ENCODE data around the gene PTCH1. TPM values are rescaled to one million over a fixed set of nuclear protein-coding genes. Genes with fewer than 3 reads are reported as not detected.
A peak's percentile ranks its signal among the peaks of the same experiment; 100 is the strongest.

The PTCH1 gene
- total and polyA plus RNA-seq, 2 donors: 2.5 to 3.4 TPM

DNA sequence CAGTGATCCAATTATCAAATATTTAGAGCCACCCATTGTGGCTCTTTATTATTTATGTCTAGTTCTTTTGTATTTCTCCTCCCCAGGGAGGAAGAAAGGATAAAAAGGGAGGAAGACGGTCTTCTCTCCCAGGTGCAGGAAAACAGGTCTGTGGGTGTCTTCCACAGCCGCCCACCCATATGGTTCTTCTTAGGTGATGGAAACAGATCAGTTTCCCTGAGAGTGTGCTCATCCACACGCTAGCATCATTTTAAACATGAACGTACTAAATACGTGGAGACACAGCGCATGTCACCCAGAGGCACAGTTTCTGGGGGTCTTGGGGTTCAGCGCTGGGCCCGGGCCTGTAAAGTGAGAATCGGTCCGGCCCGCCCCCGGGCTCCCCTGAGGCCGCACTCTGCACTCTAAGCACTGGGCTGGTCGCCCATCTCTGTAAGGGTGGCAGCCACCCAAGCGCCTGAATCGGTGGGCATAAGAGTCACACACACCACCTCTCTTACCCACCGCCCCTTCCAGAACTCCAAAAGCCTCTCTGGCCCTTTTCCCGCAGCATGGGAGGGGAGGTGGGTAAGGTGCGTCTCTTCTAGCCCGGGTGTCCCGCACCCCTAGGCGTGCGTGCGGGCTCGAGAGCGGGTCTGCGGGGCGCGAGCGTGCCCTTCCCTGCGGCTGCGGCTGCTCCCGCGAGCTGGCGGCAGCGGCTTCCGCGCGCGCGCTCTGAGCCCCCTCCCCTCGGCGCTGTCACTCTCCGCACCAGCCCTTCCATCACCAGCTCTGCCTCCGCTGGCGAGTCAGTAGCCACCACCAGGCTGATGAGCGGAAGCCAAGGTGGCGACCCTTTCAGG, 1.3 kb downstream of the PTCH1 start:
- peak in 1 of 9 donors; percentile 41 for DNase-seq (ENCODE audit: low read depth in 6 of 9, low spot score in 9 of 9)
- H3K36me3 ChIP-seq (ENCODE audit: control insufficient read depth in 2 of 2, insufficient read depth in 2 of 2, low read length in 1 of 2): no peaks in the 10 kb centered on the region
- peaks cover 82 to 95% of the 10 kb centered on the region in 2 donors for H3K27me3 ChIP-seq (ENCODE audit: control insufficient read depth in 2 of 2, insufficient read depth in 1 of 2, low read length in 1 of 2)
- peaks cover 10 to 29% of the 10 kb centered on the region in 2 donors for H3K4me1 ChIP-seq (ENCODE audit: control insufficient read depth in 2 of 2, insufficient read depth in 2 of 2, low read length in 2 of 2)
- peak overlapping the region in 1 of 2 donors; percentile 48 for H3K4me3 ChIP-seq (ENCODE audit: low read length in 2 of 2)
- WGBS: 7% methylated on average over 48 of the region's 48 CpGs
- no peak overlapping the region for H3K27ac ChIP-seq (ENCODE audit: low read depth in 1 of 2, low read length in 1 of 2)
- H3K9me3 ChIP-seq (ENCODE audit: control insufficient read depth in 2 of 2, insufficient read depth in 1 of 2, low read length in 1 of 2): peaks cover 1 to 12% of the 10 kb centered on the region in 2 donors

DNA sequence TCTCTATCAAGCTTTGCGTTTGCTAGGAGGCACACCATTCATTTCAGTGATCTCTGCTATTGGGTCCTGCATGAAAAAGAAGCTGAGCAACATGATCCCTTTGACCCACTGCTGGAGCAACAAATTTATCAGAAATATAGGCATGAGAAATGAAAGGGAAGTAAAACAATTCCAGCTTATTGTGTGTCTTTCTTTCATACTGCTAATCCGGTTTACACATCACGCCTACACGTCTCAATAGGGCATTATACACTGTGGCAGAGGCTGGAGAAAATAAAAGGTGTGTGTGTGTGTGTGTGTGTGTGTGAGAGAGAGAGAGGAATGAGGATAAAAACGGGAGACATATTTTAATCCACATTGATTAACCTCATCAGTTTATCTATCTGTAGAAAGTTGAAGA, 2.4 kb downstream of the PTCH1 start:
- peaks cover 12 to 39% of the 10 kb centered on the region in 2 donors for H3K4me1 ChIP-seq (ENCODE audit: control insufficient read depth in 2 of 2, insufficient read depth in 2 of 2, low read length in 2 of 2)
- H3K4me3 ChIP-seq (ENCODE audit: low read length in 2 of 2): no peak overlapping the region
- no peaks in the 10 kb centered on the region for H3K36me3 ChIP-seq (ENCODE audit: control insufficient read depth in 2 of 2, insufficient read depth in 2 of 2, low read length in 1 of 2)
- no peak overlapping the region for H3K27ac ChIP-seq (ENCODE audit: low read depth in 1 of 2, low read length in 1 of 2)
- 87% methylated on average over 5 of the region's 5 CpGs for WGBS
- peaks cover 1 to 12% of the 10 kb centered on the region in 2 donors for H3K9me3 ChIP-seq (ENCODE audit: control insufficient read depth in 2 of 2, insufficient read depth in 1 of 2, low read length in 1 of 2)
- peaks cover 93 to 96% of the 10 kb centered on the region in 2 donors for H3K27me3 ChIP-seq (ENCODE audit: control insufficient read depth in 2 of 2, insufficient read depth in 1 of 2, low read length in 1 of 2)
- no peak for DNase-seq (ENCODE audit: low read depth in 6 of 9, low spot score in 9 of 9)

DNA sequence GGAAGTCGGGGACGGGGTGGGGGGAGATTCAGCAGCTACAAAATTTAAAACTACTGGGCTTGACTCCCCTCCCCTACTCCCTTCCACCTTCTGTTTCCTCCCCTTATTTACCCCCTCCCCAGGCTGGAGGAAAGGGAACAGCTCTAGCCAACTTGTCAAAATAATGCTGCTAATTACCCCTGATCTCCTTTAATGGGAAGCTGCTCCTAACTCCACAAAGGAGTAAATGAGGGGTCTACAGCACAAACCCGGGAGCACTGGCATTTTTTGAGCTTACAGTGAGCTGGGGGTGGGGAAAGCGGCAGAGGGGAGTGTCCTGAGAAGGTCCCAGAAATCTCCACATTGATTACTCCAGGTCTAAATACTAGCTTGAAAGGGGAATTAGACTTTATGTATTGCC, 3.1 kb downstream of the PTCH1 start:
- Histone ChIP-seq H3K27me3 (ENCODE audit: control insufficient read depth in 2 of 2, insufficient read depth in 1 of 2, low read length in 1 of 2) (peaks cover 93 to 97% of the 10 kb centered on the region in 2 donors), H3K36me3 (ENCODE audit: control insufficient read depth in 2 of 2, insufficient read depth in 2 of 2, low read length in 1 of 2) (no peaks in the 10 kb centered on the region), H3K27ac (ENCODE audit: low read depth in 1 of 2, low read length in 1 of 2) (no peak overlapping the region), H3K4me3 (ENCODE audit: low read length in 2 of 2) (no peak overlapping the region), H3K9me3 (ENCODE audit: control insufficient read depth in 2 of 2, insufficient read depth in 1 of 2, low read length in 1 of 2) (peaks cover 1 to 12% of the 10 kb centered on the region in 2 donors), H3K4me1 (ENCODE audit: control insufficient read depth in 2 of 2, insufficient read depth in 2 of 2, low read length in 2 of 2) (peaks cover 16 to 44% of the 10 kb centered on the region in 2 donors)
- no peak for DNase-seq (ENCODE audit: low read depth in 6 of 9, low spot score in 9 of 9)
- WGBS: 65% methylated on average over 4 of the region's 4 CpGs

DNA sequence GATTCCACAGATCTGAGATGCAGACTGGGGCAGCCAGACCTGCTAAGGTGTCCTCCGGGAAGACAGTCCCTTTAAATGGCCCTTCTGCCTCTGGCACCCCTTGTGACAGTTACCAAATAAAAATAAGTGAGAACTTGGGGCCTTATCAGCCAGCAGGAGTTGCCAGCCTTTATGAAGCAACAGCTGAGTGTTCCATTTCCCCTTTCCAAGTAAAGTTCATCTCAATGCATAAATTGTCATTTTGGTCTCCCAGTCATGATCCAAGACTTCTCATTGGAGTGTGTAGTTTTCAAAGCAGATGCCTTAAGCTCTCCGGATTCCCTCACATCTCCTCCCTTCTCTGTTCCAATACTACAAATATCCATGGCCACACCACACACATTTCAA, 4.1 kb downstream of the PTCH1 start:
- no peak overlapping the region for H3K4me3 ChIP-seq (ENCODE audit: low read length in 2 of 2)
- H3K4me1 ChIP-seq (ENCODE audit: control insufficient read depth in 2 of 2, insufficient read depth in 2 of 2, low read length in 2 of 2): peaks cover 20 to 48% of the 10 kb centered on the region in 2 donors
- no peak overlapping the region for H3K27ac ChIP-seq (ENCODE audit: low read depth in 1 of 2, low read length in 1 of 2)
- peaks cover 1 to 12% of the 10 kb centered on the region in 2 donors for H3K9me3 ChIP-seq (ENCODE audit: control insufficient read depth in 2 of 2, insufficient read depth in 1 of 2, low read length in 1 of 2)
- no peaks in the 10 kb centered on the region for H3K36me3 ChIP-seq (ENCODE audit: control insufficient read depth in 2 of 2, insufficient read depth in 2 of 2, low read length in 1 of 2)
- no peak for DNase-seq (ENCODE audit: low read depth in 6 of 9, low spot score in 9 of 9)
- H3K27me3 ChIP-seq (ENCODE audit: control insufficient read depth in 2 of 2, insufficient read depth in 1 of 2, low read length in 1 of 2): peaks cover 93 to 94% of the 10 kb centered on the region in 2 donors
- 90% methylated on average over 2 of the region's 2 CpGs for WGBS

DNA sequence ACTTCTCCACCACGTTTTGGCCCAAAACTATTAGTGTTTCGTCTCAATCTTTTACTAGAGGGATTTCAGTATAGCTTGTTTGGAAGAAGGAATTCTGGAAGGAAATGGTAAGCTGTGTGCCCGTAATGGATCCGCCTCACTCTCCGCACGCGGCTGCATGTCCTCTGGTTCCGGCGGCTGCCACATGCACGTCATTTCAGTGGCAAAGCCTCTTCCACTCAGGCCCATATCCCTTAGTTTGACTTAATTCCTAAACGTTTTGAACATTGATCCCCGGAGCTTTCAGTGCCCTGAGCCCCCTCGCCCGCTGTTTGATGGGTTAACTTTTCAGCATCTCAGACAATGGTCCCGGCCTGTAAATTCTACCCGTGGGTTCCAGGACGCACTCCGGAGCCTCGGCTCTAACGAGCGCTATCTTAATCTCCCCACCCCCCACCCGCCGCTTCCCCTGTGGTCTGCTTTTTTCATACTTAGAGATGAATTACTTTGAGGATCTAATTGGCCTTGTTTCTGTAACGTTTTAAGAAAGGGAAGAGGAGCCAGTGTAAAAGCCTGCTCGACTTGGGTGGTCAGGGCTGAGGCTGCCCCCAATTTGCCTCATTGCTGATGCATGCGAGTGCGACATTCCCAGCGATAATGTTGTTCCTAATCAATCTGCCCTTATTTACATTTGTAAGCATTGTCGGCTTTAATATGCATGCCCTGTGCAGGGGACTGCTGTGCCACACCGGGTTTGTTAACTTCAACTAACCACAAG, 4.6 kb downstream of the PTCH1 start:
- Histone ChIP-seq H3K9me3 (ENCODE audit: control insufficient read depth in 2 of 2, insufficient read depth in 1 of 2, low read length in 1 of 2) (peaks cover 1 to 7% of the 10 kb centered on the region in 2 donors), H3K4me3 (ENCODE audit: low read length in 2 of 2) (peak overlapping the region; percentile 45 to 73), H3K36me3 (ENCODE audit: control insufficient read depth in 2 of 2, insufficient read depth in 2 of 2, low read length in 1 of 2) (no peaks in the 10 kb centered on the region), H3K27ac (ENCODE audit: low read depth in 1 of 2, low read length in 1 of 2) (no peak overlapping the region), H3K27me3 (ENCODE audit: control insufficient read depth in 2 of 2, insufficient read depth in 1 of 2, low read length in 1 of 2) (peaks cover 91 to 94% of the 10 kb centered on the region in 2 donors), H3K4me1 (ENCODE audit: control insufficient read depth in 2 of 2, insufficient read depth in 2 of 2, low read length in 2 of 2) (peaks cover 23 to 52% of the 10 kb centered on the region in 2 donors)
- 48% methylated on average over 30 of the region's 30 CpGs for WGBS
- DNase-seq (ENCODE audit: low read depth in 6 of 9, low spot score in 9 of 9): peak in 1 of 9 donors; percentile 33

DNA sequence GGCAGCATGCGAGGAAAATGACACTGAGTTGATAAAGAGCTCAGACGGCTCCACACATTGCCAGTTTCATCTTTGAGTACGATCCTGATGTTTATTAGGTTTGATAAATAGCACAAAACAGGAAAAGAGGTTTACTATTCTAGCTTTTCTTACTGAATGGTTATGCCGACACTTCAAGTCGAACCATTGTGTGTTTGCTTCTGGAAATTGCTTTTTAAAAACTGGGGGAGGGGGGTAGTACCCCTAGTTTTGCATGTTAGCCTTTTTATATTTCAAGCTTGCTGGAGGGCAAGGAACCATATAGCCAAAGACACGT, 5.2 kb downstream of the PTCH1 start:
- peaks cover 28 to 53% of the 10 kb centered on the region in 2 donors for H3K4me1 ChIP-seq (ENCODE audit: control insufficient read depth in 2 of 2, insufficient read depth in 2 of 2, low read length in 2 of 2)
- DNase-seq (ENCODE audit: low read depth in 6 of 9, low spot score in 9 of 9): peak in 1 of 9 donors; percentile 53
- H3K27me3 ChIP-seq (ENCODE audit: control insufficient read depth in 2 of 2, insufficient read depth in 1 of 2, low read length in 1 of 2): peaks cover 91 to 94% of the 10 kb centered on the region in 2 donors
- peaks cover 1 to 5% of the 10 kb centered on the region in 2 donors for H3K9me3 ChIP-seq (ENCODE audit: control insufficient read depth in 2 of 2, insufficient read depth in 1 of 2, low read length in 1 of 2)
- peak overlapping the region; percentile 45 to 73 for H3K4me3 ChIP-seq (ENCODE audit: low read length in 2 of 2)
- WGBS: 12% methylated on average over 6 of the region's 6 CpGs
- no peaks in the 10 kb centered on the region for H3K36me3 ChIP-seq (ENCODE audit: control insufficient read depth in 2 of 2, insufficient read depth in 2 of 2, low read length in 1 of 2)
- no peak overlapping the region for H3K27ac ChIP-seq (ENCODE audit: low read depth in 1 of 2, low read length in 1 of 2)

DNA sequence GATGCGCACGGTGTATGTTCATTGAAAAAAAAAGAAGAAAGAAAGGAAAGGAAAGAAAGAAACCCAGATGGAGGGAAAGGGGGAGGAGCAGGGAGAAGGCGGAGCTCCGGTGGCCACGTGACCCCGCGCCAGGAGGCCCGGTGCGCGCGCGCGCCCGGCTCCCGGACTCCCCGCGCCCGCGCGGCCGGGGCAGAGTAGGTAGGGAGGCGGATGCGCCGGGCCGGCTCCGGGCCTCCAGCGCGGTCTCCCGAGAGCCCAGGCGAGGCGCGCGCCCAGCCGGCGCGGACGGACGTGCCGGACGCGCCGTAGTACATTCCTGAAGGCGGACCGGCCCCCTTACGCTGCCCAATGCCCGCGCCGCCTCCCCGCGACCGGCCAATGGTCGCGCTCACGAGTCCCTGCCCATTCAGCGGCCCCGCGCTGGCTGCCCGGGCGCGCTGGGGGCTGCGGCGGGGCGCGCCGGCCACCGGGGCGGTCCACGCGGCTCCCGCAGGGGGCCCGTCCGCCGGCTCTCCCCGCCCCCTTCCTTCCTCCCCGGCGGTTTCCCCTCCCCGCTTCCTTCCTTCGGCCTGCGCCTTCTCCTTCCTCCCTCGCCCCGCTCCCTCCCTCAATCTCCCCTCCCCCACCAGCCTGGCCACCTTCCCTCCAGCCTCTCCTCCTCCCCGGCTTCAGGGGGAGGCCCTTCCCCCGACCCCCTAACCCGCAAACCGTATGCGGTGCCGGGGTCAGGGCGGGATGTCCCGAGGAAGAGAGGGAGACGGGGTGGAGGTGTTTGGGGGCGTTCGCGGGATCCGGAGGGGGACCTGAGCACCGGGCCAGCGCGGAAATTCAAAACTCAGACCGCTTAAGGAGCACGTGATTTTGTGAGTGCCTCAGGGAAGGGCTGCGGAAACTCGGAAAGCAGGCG, 5.8 kb downstream of the PTCH1 start:
- Histone ChIP-seq H3K4me3 (ENCODE audit: low read length in 2 of 2) (peak overlapping the region; percentile 58 to 73), H3K36me3 (ENCODE audit: control insufficient read depth in 2 of 2, insufficient read depth in 2 of 2, low read length in 1 of 2) (no peaks in the 10 kb centered on the region), H3K27ac (ENCODE audit: low read depth in 1 of 2, low read length in 1 of 2) (peak overlapping the region in 1 of 2 donors; percentile 73), H3K27me3 (ENCODE audit: control insufficient read depth in 2 of 2, insufficient read depth in 1 of 2, low read length in 1 of 2) (peaks cover 90 to 96% of the 10 kb centered on the region in 2 donors), H3K4me1 (ENCODE audit: control insufficient read depth in 2 of 2, insufficient read depth in 2 of 2, low read length in 2 of 2) (peaks cover 25 to 55% of the 10 kb centered on the region in 2 donors), H3K9me3 (ENCODE audit: control insufficient read depth in 2 of 2, insufficient read depth in 1 of 2, low read length in 1 of 2) (peaks cover 1 to 5% of the 10 kb centered on the region in 2 donors)
- DNase-seq (ENCODE audit: low read depth in 6 of 9, low spot score in 9 of 9): peak in 6 of 9 donors; percentile 60 to 88 (median 76)
- WGBS: 1% methylated on average over 102 of the region's 102 CpGs

DNA sequence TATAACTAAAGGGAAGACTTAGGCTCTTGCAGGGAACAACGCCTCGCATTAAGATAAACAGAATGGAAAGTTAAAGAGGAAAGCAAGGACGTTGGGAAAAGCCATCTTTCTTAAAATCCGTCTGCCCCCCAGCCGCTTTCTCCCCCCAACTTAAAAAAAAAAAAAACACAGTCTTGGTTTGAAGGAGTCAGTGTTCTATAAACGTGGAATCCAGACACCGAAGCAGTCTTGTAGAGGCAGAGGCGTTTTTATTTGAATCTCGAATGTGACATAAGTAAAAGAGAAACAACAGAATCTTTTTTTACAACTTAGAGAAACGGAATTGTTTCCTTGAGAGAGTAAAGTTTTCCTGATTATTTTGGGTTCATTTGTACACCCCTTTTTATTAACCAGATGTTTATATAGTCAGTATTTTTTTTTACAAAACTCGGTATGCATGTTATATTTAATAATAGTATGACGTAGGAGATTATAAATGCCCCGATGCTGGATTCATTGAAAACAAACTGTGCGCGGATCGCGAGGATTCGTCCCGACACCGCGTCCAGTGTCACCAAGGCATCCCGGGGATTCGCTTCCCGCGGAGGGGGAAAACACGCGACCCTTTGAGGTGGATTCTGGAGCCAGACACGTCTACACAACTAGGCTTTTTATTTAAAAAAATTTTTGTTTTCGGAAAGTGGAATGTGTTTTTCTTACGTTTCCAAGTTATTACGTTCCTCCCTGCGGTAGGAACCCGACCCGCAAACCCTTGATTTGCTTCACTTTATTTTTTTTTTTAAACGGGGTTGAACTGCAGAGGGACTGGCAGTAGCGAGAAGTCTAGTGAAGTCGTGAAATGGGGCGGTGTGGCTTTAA, 6.7 kb downstream of the PTCH1 start:
- Histone ChIP-seq H3K27ac (ENCODE audit: low read depth in 1 of 2, low read length in 1 of 2) (no peak overlapping the region), H3K4me3 (ENCODE audit: low read length in 2 of 2) (peak overlapping the region; percentile 58 to 73), H3K4me1 (ENCODE audit: control insufficient read depth in 2 of 2, insufficient read depth in 2 of 2, low read length in 2 of 2) (peaks cover 24 to 54% of the 10 kb centered on the region in 2 donors), H3K9me3 (ENCODE audit: control insufficient read depth in 2 of 2, insufficient read depth in 1 of 2, low read length in 1 of 2) (peaks cover 1 to 5% of the 10 kb centered on the region in 2 donors), H3K36me3 (ENCODE audit: control insufficient read depth in 2 of 2, insufficient read depth in 2 of 2, low read length in 1 of 2) (no peaks in the 10 kb centered on the region), H3K27me3 (ENCODE audit: control insufficient read depth in 2 of 2, insufficient read depth in 1 of 2, low read length in 1 of 2) (peaks cover 90 to 96% of the 10 kb centered on the region in 2 donors)
- WGBS: 1% methylated on average over 38 of the region's 38 CpGs
- DNase-seq (ENCODE audit: low read depth in 6 of 9, low spot score in 9 of 9): peak in 1 of 9 donors; percentile 45

Data from thymus (tissue), 11 donors.